Measurements from ENCODE around the gene FANK1.
"Not testable (repeated sequence)": the region's sequence is repeated elsewhere in the genome, so short reads cannot be mapped to it uniquely, and the experiment has no call there.

DNA sequence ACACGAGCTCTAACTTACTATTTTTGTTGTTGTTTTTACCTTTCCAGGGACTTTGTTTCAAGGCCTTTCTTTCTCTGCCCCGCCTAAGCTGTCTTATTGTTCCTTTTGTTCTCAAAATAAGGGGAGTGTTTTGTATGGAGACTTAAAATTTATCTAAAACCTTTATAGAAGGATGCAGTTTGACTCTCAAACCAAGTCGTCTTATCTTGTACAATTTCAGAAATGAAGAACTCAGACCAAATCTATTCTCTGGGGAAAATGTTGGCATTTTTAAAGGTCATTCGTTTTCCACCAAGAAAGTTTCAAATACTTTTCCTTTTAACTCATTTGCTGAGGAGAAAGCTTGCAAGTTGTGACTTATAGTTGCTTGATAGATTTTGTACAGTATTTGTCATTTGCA lies 953 bp downstream of the FANK1 start:
- TF ChIP-seq, protein P1, sequence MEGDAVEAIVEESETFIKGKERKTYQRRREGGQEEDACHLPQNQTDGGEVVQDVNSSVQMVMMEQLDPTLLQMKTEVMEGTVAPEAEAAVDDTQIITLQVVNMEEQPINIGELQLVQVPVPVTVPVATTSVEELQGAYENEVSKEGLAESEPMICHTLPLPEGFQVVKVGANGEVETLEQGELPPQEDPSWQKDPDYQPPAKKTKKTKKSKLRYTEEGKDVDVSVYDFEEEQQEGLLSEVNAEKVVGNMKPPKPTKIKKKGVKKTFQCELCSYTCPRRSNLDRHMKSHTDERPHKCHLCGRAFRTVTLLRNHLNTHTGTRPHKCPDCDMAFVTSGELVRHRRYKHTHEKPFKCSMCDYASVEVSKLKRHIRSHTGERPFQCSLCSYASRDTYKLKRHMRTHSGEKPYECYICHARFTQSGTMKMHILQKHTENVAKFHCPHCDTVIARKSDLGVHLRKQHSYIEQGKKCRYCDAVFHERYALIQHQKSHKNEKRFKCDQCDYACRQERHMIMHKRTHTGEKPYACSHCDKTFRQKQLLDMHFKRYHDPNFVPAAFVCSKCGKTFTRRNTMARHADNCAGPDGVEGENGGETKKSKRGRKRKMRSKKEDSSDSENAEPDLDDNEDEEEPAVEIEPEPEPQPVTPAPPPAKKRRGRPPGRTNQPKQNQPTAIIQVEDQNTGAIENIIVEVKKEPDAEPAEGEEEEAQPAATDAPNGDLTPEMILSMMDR (IDR thresholded peaks at IDR 0.05; ENCODE audit: poor library complexity) = not testable (repeated sequence)
- TF ChIP-seq EZH2phosphoT487 (IDR thresholded peaks at IDR 0.05; ENCODE audit: low read depth, severe bottlenecking, unreplicated experiment); EZH2 (IDR thresholded peaks at IDR 0.05; ENCODE audit: borderline replicate concordance): not testable (repeated sequence)
